ENCODE results near the gene ATG4B.

GRCh38 chr2:241649404-241649803 is 11.9 kb downstream of the ATG4B start:
- TF ChIP-seq CTCF (IDR thresholded peaks at IDR 0.05; ENCODE audit: low read length) = no peak
- no peak for TF ChIP-seq EZH2 (IDR thresholded peaks at IDR 0.05; ENCODE audit: borderline replicate concordance, low read length)
